ENCODE results near the gene MTFMT.
"Not testable (repeated sequence)": the region's sequence is repeated elsewhere in the genome, so short reads cannot be mapped to it uniquely, and the experiment has no call there.

The MTFMT gene

GRCh38 chr15:65038836-65039235 is 9.4 kb upstream of the MTFMT start:
- no peak for DNase-seq (ENCODE audit: low read depth in 2 of 2)

GRCh38 chr15:65038428-65038827 is 9.0 kb upstream of the MTFMT start:
- DNase-seq (ENCODE audit: low read depth in 2 of 2), result no peak

GRCh38 chr15:65037309-65037708 is 7.9 kb upstream of the MTFMT start:
- DNase-seq (ENCODE audit: low read depth in 2 of 2), result no peak

GRCh38 chr15:65034719-65035118 is 5.3 kb upstream of the MTFMT start:
- no peak for DNase-seq (ENCODE audit: low read depth in 2 of 2)

- DNase-seq (ENCODE audit: low read depth in 2 of 2), result no peak
Measured at GRCh38 chr15:65033659-65034269, 4.3 kb upstream of the MTFMT start.

GRCh38 chr15:65032801-65033537 is 3.5 kb upstream of the MTFMT start:
- DNase-seq (ENCODE audit: low read depth in 2 of 2), result no peak

DNA sequence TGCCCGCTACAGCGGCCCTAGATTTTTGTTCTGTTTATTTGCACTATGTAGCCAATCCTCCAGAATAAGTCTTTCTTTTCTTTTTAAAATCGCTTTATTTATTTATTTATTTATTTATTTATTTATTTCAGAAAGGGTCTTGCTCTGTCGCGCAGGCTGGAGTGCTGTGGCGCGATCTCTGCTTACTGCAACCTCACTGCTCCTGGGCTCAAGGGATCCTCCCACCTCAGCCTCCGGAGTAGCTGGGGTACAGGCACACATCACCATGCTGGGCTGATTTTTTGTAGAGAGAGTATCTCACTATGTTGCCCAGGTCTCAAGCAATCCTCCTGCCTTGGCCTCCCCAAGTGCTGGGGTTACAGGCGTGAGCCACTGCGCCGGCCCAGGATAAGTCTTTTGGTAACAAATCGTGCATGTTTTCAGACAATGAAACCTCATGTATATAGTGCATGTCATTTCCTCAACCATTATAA is 333 bp upstream of the MTFMT start:
- DNase-seq (ENCODE audit: low read depth in 2 of 2), result no peak

DNA sequence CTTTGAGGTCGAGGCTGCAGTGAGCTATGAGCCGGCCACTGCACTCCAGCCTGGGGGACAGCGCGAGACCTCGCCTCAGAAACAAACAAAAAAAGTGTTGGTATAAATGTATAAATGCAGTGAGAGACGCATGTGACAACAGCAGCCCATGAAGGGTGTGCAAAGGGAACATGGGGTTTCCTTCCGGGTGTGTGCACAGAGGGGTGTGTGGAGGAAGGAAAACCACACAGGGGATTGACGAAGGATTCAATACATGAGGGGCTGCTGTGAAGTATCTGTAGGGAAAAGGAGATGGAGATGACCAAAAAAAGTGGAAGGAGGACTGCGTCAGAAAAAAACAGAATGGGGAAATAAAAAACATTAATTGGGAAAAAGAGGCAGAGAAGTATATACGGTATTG is 1.1 kb downstream of the MTFMT start:
- no peak for DNase-seq (ENCODE audit: low read depth in 2 of 2)

GRCh38 chr15:65027593-65027992 is 1.8 kb downstream of the MTFMT start:
- no peak for DNase-seq (ENCODE audit: low read depth in 2 of 2)

DNA sequence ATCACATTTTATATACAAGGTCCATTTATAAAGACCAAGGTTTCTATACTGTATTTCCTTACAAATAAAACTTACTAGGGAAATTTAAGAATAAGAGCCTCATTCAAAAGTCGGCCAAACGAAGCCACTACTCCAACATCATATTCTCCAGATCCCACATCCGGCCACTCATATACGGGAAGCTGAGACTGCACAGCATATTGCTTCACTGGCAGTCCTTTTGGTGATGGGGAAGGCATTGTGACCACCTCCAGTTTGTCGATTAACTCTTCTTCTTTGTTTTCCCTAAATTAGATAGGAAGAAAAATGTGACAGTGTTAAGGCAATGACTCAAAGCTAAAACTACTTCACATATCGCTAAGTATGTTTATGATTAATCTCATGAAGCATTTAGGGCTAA is 2.7 kb downstream of the MTFMT start:
- DNase-seq (ENCODE audit: low read depth in 2 of 2), result no peak

DNA sequence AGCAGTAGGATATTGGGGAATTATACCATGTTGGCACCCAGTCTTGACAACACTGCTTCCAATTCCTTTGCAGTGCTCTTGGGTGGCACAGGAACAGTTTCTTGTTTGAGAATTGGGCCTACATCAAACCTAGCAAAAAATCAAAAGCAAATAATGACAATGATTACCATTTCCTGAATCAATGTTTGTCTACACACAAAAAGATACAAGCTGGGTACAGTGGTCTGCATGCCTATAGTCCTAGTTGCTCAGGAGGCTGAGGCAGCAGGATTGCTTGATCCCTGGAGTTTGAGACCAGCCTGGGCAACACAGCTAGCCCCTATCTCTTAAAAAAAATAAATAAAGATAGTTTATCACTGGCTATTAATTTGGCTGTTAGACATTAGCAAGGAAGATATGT is 8.0 kb downstream of the MTFMT start:
- no peak for DNase-seq (ENCODE audit: low read depth in 2 of 2)

DNA sequence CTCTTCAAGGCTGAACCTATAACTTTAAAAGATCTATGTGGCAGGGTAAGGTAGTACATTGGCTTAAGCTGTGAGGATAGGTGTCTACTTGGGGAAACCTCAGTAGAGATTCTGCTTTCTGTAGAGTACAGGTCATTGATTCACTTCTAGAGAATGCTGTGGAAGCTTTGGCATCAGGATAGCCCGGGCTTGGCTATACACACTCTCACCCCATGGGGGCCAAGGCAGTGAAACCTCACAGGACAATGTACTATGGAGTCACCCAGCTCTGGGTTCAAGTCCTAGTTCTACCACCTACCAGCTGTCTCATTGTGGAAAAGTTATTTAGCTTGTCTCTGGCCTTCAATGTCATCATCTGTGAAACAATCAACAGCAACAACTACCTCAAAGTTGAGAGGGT is 9.0 kb downstream of the MTFMT start:
- no peak for DNase-seq (ENCODE audit: low read depth in 2 of 2)

- DNase-seq (ENCODE audit: low read depth in 2 of 2), result not testable (repeated sequence)
Measured at GRCh38 chr15:65011198-65011597, 18.2 kb downstream of the MTFMT start.

DNA sequence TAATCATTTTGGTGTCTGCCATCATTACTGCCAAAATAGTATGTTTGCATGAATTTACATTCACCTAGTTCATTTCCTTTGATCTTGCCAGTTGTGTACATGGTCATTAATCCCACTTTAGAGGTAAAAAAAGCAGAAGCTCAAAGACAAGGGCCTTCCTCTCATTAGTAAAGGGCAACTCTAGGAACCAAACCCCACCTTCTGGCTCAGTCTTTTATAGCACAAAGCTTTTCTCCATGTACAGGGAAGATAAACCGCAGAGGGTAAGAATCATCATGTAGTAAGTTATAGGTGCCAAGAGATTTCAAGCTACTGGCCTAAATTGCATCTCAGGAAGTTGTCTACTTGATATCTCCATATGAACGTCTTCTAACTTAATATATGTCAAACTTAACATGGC is 20.5 kb downstream of the MTFMT start:
- DNase-seq (ENCODE audit: low read depth in 2 of 2), result no peak

DNA sequence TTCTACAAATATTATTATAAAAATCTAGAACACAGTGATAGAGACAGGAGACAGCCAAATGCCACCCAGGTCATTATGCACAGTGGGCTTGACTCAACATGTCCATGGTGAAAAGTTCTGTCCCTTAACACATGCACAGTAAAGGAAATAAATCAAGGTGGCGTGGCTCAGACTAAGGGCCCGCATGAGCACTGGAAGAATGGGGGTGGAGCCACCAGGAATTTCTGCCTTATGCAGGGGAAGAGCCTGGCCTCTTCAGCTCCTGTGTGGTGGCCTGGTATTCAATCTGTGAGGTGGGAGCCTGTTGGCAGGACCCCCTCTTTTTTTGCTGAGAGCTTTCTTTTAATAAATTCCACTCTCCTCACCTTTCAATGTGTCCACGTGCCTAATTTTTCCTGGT is 22.6 kb downstream of the MTFMT start:
- DNase-seq (ENCODE audit: low read depth in 2 of 2), result no peak

DNA sequence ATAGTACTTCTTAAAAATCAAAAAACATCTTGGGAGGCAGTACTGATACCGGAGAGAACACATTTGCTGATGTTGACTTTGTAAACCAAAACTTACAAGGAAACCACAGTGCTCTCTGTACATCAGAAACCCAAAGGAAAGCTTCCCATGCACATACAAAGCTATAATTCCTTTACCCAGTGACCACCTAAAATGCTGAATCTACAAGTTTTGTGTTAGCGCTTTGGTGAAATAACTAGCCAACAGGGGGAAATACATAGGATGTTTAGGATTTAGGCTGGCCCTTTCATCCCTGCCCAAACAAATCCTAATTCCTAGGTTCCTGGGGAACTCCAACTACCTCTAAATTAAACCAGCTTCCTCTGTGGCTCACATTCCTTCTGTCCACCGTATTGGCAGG is 24.4 kb downstream of the MTFMT start:
- DNase-seq (ENCODE audit: low read depth in 2 of 2), result no peak

DNA sequence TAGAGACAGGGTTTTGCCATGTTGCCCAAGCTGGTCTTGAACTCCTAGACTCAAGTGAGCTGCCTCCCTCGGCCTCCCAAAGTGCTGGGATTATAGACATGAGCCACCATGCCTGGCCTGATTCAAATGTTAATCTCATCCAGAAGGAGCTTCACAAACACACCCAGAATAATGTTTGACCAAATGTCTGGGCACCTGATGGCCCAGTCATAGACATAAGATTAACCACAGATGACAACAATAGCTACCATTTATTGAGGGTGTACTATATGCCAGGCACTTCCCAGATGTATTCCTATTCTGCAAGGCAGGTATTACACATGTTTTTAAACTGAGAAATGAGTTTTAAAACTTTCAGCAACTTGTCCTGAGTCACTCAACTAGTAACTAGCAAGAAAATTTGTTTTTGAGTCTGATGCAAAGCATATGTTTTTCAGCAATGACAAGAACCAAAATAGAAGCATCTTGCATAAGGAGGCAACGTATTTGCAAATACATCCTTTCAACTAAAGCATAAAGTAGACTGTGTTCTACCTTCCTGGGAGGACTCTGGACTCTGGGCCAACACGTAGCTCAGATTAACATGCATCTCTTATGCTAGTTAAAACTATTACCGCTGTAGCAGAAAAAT is 31.6 kb downstream of the MTFMT start:
- DNase-seq (ENCODE audit: low read depth in 2 of 2), result no peak

- no peak for DNase-seq (ENCODE audit: low read depth in 2 of 2)
Measured at GRCh38 chr15:64997066-64997465, 32.4 kb downstream of the MTFMT start.

GRCh38 chr15:64993290-64993689 is 36.1 kb downstream of the MTFMT start:
- no peak for DNase-seq (ENCODE audit: low read depth in 2 of 2)

DNA sequence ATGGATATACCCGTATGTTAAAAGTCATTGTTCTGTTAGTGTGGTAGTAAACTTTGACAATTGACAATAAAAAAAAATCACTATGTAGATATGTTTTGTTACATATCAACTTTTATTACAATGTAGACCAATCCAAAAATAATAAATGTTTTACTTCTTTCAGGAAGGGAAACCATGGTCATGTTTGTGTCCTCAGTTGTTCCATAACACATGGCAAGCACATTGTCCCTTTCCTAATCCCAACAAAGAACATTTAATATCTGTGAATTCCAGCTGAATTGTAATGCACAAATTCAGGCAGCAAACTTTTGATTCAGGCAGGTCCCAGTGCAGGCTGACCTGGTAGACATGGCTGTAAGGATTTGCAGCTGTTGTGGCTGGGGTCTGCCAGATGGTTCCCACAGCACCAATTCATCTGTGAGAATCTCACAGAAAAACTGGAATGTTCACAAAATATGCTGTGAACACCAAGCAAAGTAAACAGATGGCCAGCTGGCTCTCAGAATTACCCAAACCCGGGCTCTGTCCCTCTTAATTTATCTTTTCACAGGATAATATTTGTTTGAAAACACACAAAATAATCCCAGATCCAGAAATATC is 37.8 kb downstream of the MTFMT start:
- DNase-seq (ENCODE audit: low read depth in 2 of 2), result no peak

DNA sequence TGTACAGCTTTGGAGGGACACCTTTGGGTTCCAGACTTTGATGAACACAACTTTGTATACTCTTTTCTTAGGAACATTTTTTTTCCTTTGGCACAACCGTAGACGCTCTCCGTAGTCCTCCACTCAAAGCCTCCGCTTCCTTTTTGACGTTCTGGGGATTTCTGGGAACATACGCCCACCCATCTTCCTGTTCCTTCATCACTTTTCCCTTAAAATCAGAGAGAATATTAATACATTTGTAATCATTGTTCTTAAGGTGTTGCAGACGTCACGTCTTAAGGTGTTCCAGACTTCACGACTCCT is 39.3 kb downstream of the MTFMT start:
- DNase-seq (ENCODE audit: low read depth in 2 of 2), result no peak

GRCh38 chr15:64989416-64990167 is 39.8 kb downstream of the MTFMT start, which contains the start of gene SPG21:
Gene SPG21, minus strand, starts transcription at chr15:64989914. Its CDS starts 6,345 bp downstream, at chr15:64983569.
- DNase-seq (ENCODE audit: low read depth in 2 of 2), result peak; percentile 79 to 85

All from activated CD8-positive, alpha-beta memory T cell treated with anti-CD3 and anti-CD28 coated beads for 4 hours (primary cell).